CD14-positive monocyte (primary cell): Measurements from ENCODE around the gene UBL4B. TPM values are rescaled to one million over a fixed set of nuclear protein-coding genes. Genes with fewer than 3 reads are reported as not detected.

Experiments
- DNase-seq, 3 donors: peaks; one replicate each; pipeline ENCODE4 v3.0.0-alpha.2; 2011 to 2022
- H2AFZ ChIP-seq: 2 replicates; pipeline ENCODE4 v1.6.0; 2012; ENCODE audit warnings: mild to moderate bottlenecking, low read depth, low read length, inconsistent platforms; ENCODE audit not compliant: insufficient read depth, poor library complexity, severe bottlenecking
- H3K27ac ChIP-seq, 2 donors: 1 replicate in 1 of 2; 2 replicates in 1 of 2; pipeline ENCODE4 v1.5.1; 2012 to 2013; ENCODE audit warnings: low read length in 2 of 2, control low read depth in 1 of 2, inconsistent platforms in 1 of 2, low read depth in 1 of 2, mild to moderate bottlenecking in 1 of 2
- H3K27me3 ChIP-seq, 2 donors: one replicate each; pipeline versions ENCODE4 v1.6.0 to v1.6.1; 2011 to 2013; ENCODE audit warnings: low read length in 2 of 2; ENCODE audit not compliant: control insufficient read depth in 2 of 2, insufficient read depth in 2 of 2
- H3K36me3 ChIP-seq, 2 donors: replicated peaks in 1 of 2; 1 replicate in 1 of 2; 2 replicates in 1 of 2; pipeline versions ENCODE4 v1.5.1 to v1.6.1; 2012 to 2013; ENCODE audit warnings: low read length in 2 of 2, control low read depth in 1 of 2, inconsistent platforms in 1 of 2, mild to moderate bottlenecking in 1 of 2; ENCODE audit not compliant: insufficient read depth in 2 of 2, control insufficient read depth in 1 of 2
- H3K4me1 ChIP-seq, 2 donors: 1 replicate in 1 of 2; 2 replicates in 1 of 2; pipeline versions ENCODE4 v1.5.1 to v1.6.1; 2012 to 2013; ENCODE audit warnings: low read length in 2 of 2, control low read depth in 1 of 2, inconsistent platforms in 1 of 2, mild to moderate bottlenecking in 1 of 2, moderate library complexity in 1 of 2; ENCODE audit not compliant: insufficient read depth in 2 of 2, control insufficient read depth in 1 of 2
- H3K4me2 ChIP-seq: replicated peaks from 2 replicates; pipeline ENCODE3; 2012; ENCODE audit warnings: low read length, moderate library complexity, mild to moderate bottlenecking; ENCODE audit not compliant: poor library complexity, severe bottlenecking; ENCODE audit errors: extremely low read depth
- H3K4me3 ChIP-seq, 3 experiments: fragments of 200-600 bp in 1 of 3; sonication (generic) in 1 of 3; replicated peaks in 1 of 3; 1 replicate in 2 of 3; 2 replicates in 1 of 3; pipeline ENCODE4 v1.5.1; 2011 to 2013; ENCODE audit warnings: low read length in 3 of 3, mild to moderate bottlenecking in 3 of 3, control low read depth in 2 of 3, low read depth in 2 of 3, inconsistent platforms in 1 of 3, moderate library complexity in 1 of 3
- H3K79me2 ChIP-seq: 2 replicates; pipeline ENCODE4 v1.6.0; 2012; ENCODE audit warnings: mild to moderate bottlenecking, control low read depth, inconsistent platforms, low read length, moderate library complexity; ENCODE audit not compliant: insufficient read depth
- H3K9ac ChIP-seq: 2 replicates; pipeline ENCODE4 v1.6.0; 2017; ENCODE audit warnings: low read length, mild to moderate bottlenecking; ENCODE audit not compliant: insufficient read depth, poor library complexity, severe bottlenecking
- H3K9me3 ChIP-seq, 2 donors: replicated peaks in 1 of 2; 1 replicate in 1 of 2; 2 replicates in 1 of 2; pipeline versions ENCODE4 v1.5.1 to v1.6.1; 2012 to 2013; ENCODE audit warnings: low read length in 2 of 2, control low read depth in 1 of 2; ENCODE audit not compliant: control insufficient read depth in 1 of 2, insufficient read depth in 1 of 2
- H4K20me1 ChIP-seq: 2 replicates; pipeline ENCODE4 v1.6.0; 2012; ENCODE audit warnings: mild to moderate bottlenecking, low read length, control low read depth, moderate library complexity; ENCODE audit not compliant: insufficient read depth
- H3K27ac Mint-ChIP-seq, 7 donors: one replicate each; pipeline ENCODE4 v1.8.0; 2020; ENCODE audit warnings: mild to moderate bottlenecking in 7 of 7, mixed read lengths in 7 of 7, moderate library complexity in 6 of 7, inconsistent platforms in 2 of 7
- H3K27me3 Mint-ChIP-seq, 3 donors: one replicate each; pipeline ENCODE4 v1.8.0; 2021 to 2022; ENCODE audit warnings: low read depth in 3 of 3, mild to moderate bottlenecking in 3 of 3, mixed read lengths in 3 of 3, moderate library complexity in 3 of 3, inconsistent platforms in 1 of 3
- H3K36me3 Mint-ChIP-seq, 2 donors: one replicate each; pipeline ENCODE4 v1.8.0; 2020; ENCODE audit warnings: mixed read lengths in 2 of 2, inconsistent platforms in 1 of 2, mild to moderate bottlenecking in 1 of 2
- H3K4me1 Mint-ChIP-seq: one replicate; pipeline ENCODE4 v1.8.0; 2020; ENCODE audit warnings: mild to moderate bottlenecking, mixed read lengths
- H3K4me3 Mint-ChIP-seq, 2 donors: one replicate each; pipeline ENCODE4 v1.8.0; 2020; ENCODE audit warnings: mild to moderate bottlenecking in 2 of 2, mixed read lengths in 2 of 2, moderate library complexity in 1 of 2
- H3K9me3 Mint-ChIP-seq, 7 donors: one replicate each; pipeline ENCODE4 v1.8.0; 2020 to 2022; ENCODE audit warnings: mixed read lengths in 7 of 7, mild to moderate bottlenecking in 6 of 7, moderate library complexity in 6 of 7, inconsistent platforms in 2 of 7
- CTCF ChIP-seq: fragments of 200-600 bp; IDR thresholded peaks from one replicate; pipeline ENCODE4 v1.8.0; 2022; ENCODE audit warnings: antibody characterized with exemption, mild to moderate bottlenecking
- WGBS: methylation state at CpG from one replicate; pipeline ENCODE4 v1.1.5; 2013; ENCODE audit warnings: missing lambda C conversion rate; ENCODE audit not compliant: insufficient coverage; 5-methylcytosine and 5-hydroxymethylcytosine counted together
- intact Hi-C, 2 donors: fragments of 100-400 bp; cut with micrococcal nuclease; formaldehyde crosslinking; loops; one replicate each; pipeline versions ENCODE4 v1.15.0 to v1.15.1; 2023
- polyA plus RNA-seq, 3 donors: library from polyadenylated mRNA; depleted of rRNA in 1 of 3; unstranded in 2 of 3; stranded (reverse) in 1 of 3; fragments of 300-500 nt in 2 of 3; fragments of >200 nt in 1 of 3; fragmentation: Illumina TruSeq in 2 of 3; gene quantifications; 1 replicate in 2 of 3; 2 replicates in 1 of 3; pipeline ENCODE4 v1.2.3, GENCODE V29; 2012 to 2021

Gene UBL4B
- polyA plus RNA-seq, 3 donors = not detected

- no peak overlapping the region for H3K4me3 Mint-ChIP-seq
- no peaks in the 10 kb centered on the region for H3K36me3 Mint-ChIP-seq
- peaks cover under 1% of the 10 kb centered on the region for H3K4me1 Mint-ChIP-seq
- no peak for DNase-seq
- H3K79me2 ChIP-seq = no peaks in the 10 kb centered on the region
- no peak overlapping the region for H2AFZ ChIP-seq
- 100% methylated on average over 1 of the region's 2 CpGs for WGBS
- H3K27me3 Mint-ChIP-seq = peaks cover 7 to 13% (median 13%) of the 10 kb centered on the region in 3 donors
- H3K36me3 ChIP-seq = no peaks in the 10 kb centered on the region
- no peak overlapping the region for H3K9ac ChIP-seq
- H3K9me3 Mint-ChIP-seq = peaks cover 0 to 8% (median 0%) of the 10 kb centered on the region in 7 donors
- intact Hi-C loops = no loop called here
- no peak overlapping the region for H3K27ac ChIP-seq
- peaks cover 0 to under 1% of the 10 kb centered on the region in 2 donors for H3K27me3 ChIP-seq
- no peaks in the 10 kb centered on the region for H4K20me1 ChIP-seq
- no peak for TF ChIP-seq CTCF
- peaks cover 0 to 4% of the 10 kb centered on the region in 2 donors for H3K9me3 ChIP-seq
- H3K27ac Mint-ChIP-seq = no peak overlapping the region
- no peaks in the 10 kb centered on the region for H3K4me1 ChIP-seq
- no peak overlapping the region for H3K4me3 ChIP-seq
- no peak overlapping the region for H3K4me2 ChIP-seq
These were observed 19.3 kb upstream of the UBL4B start for GRCh38 chr1:110092991-110093390.

DNA sequence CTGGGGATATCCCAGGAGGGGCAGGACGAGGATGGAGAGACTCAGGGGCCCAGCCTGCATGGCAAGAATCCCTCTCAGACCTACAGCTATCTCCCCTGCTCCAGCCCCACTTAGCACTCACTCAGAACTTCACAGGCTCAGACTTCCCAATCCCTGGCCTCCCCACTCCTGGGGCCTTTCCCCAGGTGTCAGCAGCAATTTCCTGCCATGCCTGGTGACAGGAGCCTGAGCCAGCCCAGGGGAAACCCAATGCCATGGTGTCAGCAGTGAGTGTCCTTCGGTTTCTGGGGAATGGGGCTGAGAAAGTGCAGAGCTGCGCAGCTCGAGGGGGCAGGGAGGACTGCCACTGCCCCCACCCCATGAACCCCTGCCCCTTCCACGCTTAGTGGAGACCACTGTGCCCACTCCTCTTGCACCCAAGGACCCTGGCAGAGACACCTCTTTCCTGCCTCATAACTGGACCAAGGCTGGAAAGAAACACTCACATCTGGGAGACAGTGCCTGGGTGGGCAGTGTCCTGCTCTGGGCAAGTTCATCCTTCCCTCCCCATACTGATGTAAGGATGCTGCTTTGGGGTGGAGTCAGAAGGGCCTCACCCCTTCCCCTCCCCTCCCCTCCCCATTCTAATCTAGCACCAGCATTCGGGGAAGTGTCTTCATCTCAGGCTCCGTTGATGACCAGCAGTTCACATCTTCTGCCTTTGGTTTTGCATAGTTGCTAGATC, 17.1 kb upstream of the UBL4B start:
- H3K4me2 ChIP-seq = no peak overlapping the region
- peaks cover 0 to 8% (median 0%) of the 10 kb centered on the region in 7 donors for H3K9me3 Mint-ChIP-seq
- H3K4me1 Mint-ChIP-seq = no peaks in the 10 kb centered on the region
- peaks cover 0 to 4% of the 10 kb centered on the region in 2 donors for H3K9me3 ChIP-seq
- no peaks in the 10 kb centered on the region for H3K36me3 ChIP-seq
- 77% methylated on average over 3 of the region's 7 CpGs for WGBS
- no peak overlapping the region for H2AFZ ChIP-seq
- H3K27ac ChIP-seq = no peak overlapping the region
- H3K4me3 Mint-ChIP-seq = no peak overlapping the region
- no peaks in the 10 kb centered on the region for H4K20me1 ChIP-seq
- H3K27ac Mint-ChIP-seq = peak overlapping the region in 1 of 7 donors; percentile 54
- no peak for TF ChIP-seq CTCF
- peaks cover 3 to 13% (median 10%) of the 10 kb centered on the region in 3 donors for H3K27me3 Mint-ChIP-seq
- no peaks in the 10 kb centered on the region for H3K36me3 Mint-ChIP-seq
- no peak overlapping the region for H3K9ac ChIP-seq
- no peaks in the 10 kb centered on the region for H3K79me2 ChIP-seq
- intact Hi-C loops = no loop called here
- H3K4me3 ChIP-seq = no peak overlapping the region
- H3K27me3 ChIP-seq = no peaks in the 10 kb centered on the region
- no peak for DNase-seq
- no peaks in the 10 kb centered on the region for H3K4me1 ChIP-seq
